ENCODE measurements around the gene ERBB4. TPM values are rescaled to one million over a fixed set of nuclear protein-coding genes. Genes with fewer than 3 reads are reported as not detected.

ERBB4 gene
- total RNA-seq, 1 experiment from 2014 or later = 0.04 TPM

- Histone ChIP-seq H3K4me1 (ENCODE audit: insufficient read depth, low read length) (peaks cover 3% of the 10 kb centered on the region), H4K91ac (ENCODE audit: insufficient read length, low read depth, low read length) (no peak overlapping the region), H3K4me2 (ENCODE audit: insufficient read depth, insufficient read length, low read length) (no peak overlapping the region), H3K23ac (ENCODE audit: insufficient read length, low read depth, low read length) (no peak overlapping the region), H3K56ac (ENCODE audit: insufficient read length, low read depth, low read length) (no peak overlapping the region), H3K18ac (ENCODE audit: insufficient read length, low read depth, low read length) (no peak overlapping the region), H2AK5ac (ENCODE audit: insufficient read length, low read length) (no peak overlapping the region), H3K9ac (ENCODE audit: extremely low read depth, insufficient read length, low read length) (no peak overlapping the region), H2BK15ac (ENCODE audit: low read depth, low read length) (no peak overlapping the region), H2AFZ (ENCODE audit: low read length) (no peak overlapping the region), H3K14ac (ENCODE audit: insufficient read depth, low read length) (no peak overlapping the region), H3K27me3 (ENCODE audit: insufficient read depth, low read length) (no peaks in the 10 kb centered on the region), H3K27ac (ENCODE audit: insufficient read length, low read depth, low read length) (no peak overlapping the region), H2BK120ac (ENCODE audit: low read depth, low read length, poor library complexity, severe bottlenecking) (no peak overlapping the region), H3T11ph (ENCODE audit: low read length) (no peak overlapping the region), H3K4ac (ENCODE audit: low read depth, low read length) (no peak overlapping the region), H3K23me2 (ENCODE audit: insufficient read length, low read depth, low read length, poor library complexity, severe bottlenecking) (no peaks in the 10 kb centered on the region), H2BK5ac (ENCODE audit: insufficient read length, low read length) (no peak overlapping the region), H3K9me3 (ENCODE audit: control insufficient read depth, low read depth, low read length) (no peaks in the 10 kb centered on the region), H2BK20ac (ENCODE audit: low read depth, low read length, poor library complexity, severe bottlenecking) (no peak overlapping the region), H4K20me1 (ENCODE audit: control insufficient read depth, insufficient read depth, insufficient read length) (no peaks in the 10 kb centered on the region), H4K5ac (ENCODE audit: insufficient read length, low read depth, low read length) (no peak overlapping the region), H4K8ac (replicated peaks; ENCODE audit: insufficient read length, low read depth, low read length) (no peak overlapping the region), H3K79me1 (ENCODE audit: insufficient read depth, low read depth, low read length, poor library complexity, severe bottlenecking) (no peaks in the 10 kb centered on the region), H3K79me2 (ENCODE audit: insufficient read depth, low read length) (no peaks in the 10 kb centered on the region), H2BK12ac (ENCODE audit: insufficient read length, low read depth, low read length) (no peak overlapping the region)
- Mint-ChIP-seq H3K4me1 (peaks cover 14 to 15% of the 10 kb centered on the region in 2 experiments), H3K4me3 (no peak overlapping the region), H3K27me3 (ENCODE audit: low read depth) (no peaks in the 10 kb centered on the region), H3K36me3 (ENCODE audit: insufficient read depth in 1 of 3, low read depth in 3 of 3) (no peaks in the 10 kb centered on the region), H3K9me3 (no peaks in the 10 kb centered on the region), H3K27ac (no peak overlapping the region)
- DNase-seq = no peak
- TF ChIP-seq, protein P1, sequence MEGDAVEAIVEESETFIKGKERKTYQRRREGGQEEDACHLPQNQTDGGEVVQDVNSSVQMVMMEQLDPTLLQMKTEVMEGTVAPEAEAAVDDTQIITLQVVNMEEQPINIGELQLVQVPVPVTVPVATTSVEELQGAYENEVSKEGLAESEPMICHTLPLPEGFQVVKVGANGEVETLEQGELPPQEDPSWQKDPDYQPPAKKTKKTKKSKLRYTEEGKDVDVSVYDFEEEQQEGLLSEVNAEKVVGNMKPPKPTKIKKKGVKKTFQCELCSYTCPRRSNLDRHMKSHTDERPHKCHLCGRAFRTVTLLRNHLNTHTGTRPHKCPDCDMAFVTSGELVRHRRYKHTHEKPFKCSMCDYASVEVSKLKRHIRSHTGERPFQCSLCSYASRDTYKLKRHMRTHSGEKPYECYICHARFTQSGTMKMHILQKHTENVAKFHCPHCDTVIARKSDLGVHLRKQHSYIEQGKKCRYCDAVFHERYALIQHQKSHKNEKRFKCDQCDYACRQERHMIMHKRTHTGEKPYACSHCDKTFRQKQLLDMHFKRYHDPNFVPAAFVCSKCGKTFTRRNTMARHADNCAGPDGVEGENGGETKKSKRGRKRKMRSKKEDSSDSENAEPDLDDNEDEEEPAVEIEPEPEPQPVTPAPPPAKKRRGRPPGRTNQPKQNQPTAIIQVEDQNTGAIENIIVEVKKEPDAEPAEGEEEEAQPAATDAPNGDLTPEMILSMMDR (conservative IDR thresholded peaks at IDR 0.05) = no peak
- no CpG with 5 or more reads among the region's 5 CpGs for WGBS (ENCODE audit: extremely low coverage, insufficient read length, low lambda C conversion rate)
Measured at GRCh38 chr2:211437396-211437795, 1101.2 kb downstream of the ERBB4 start.

Data from H9 (cell line).